ENCODE results near the gene PRSS36. TPM values are rescaled to one million over a fixed set of nuclear protein-coding genes. Genes with fewer than 3 reads are reported as not detected.
A peak's percentile ranks its signal among the peaks of the same experiment; 100 is the strongest.

The PRSS36 gene
- total RNA-seq, 1 experiment from 2014 or later, result 4.1 TPM

- H3K4me2 ChIP-seq, result no peak overlapping the region
- no peaks in the 10 kb centered on the region for H3K27me3 ChIP-seq (ENCODE audit: insufficient read depth, low read depth)
- POLR2A ChIA-PET (ENCODE audit: unreplicated experiment), result interaction anchor here (1.0 kb wide), 1 partner anchor 309 kb away, joined by 3 read pairs; no protein-coding TSS in a partner anchor
- no peaks in the 10 kb centered on the region for H3K36me3 ChIP-seq (ENCODE audit: low read depth)
- H3F3A ChIP-seq (ENCODE audit: insufficient read depth, low read depth), result peaks cover 35% of the 10 kb centered on the region; the same call in 1 of the 2 replicates
- H4K20me1 ChIP-seq (ENCODE audit: insufficient read depth), result no peaks in the 10 kb centered on the region
- no peak overlapping the region for H2AFZ ChIP-seq
- no peaks in the 10 kb centered on the region for H3K9me2 ChIP-seq (ENCODE audit: insufficient read depth)
- CTCF ChIA-PET, result interaction anchor here (1.0 to 1.2 kb wide), 2 partner anchors 26 to 159 kb away, joined by 3 to 17 read pairs; partner anchors contain the start of genes HSD3B7 and KAT8
- TF ChIP-seq CTCF (conservative IDR thresholded peaks at IDR 0.05) (no peak), EZH2 (IDR thresholded peaks at IDR 0.05; ENCODE audit: low read depth) (no peak)
- BruUV-seq (replicated peaks), result no TSS peak
- H3K4me3 ChIP-seq, result no peak overlapping the region
- no peaks in the 10 kb centered on the region for H3K79me2 ChIP-seq (ENCODE audit: low read depth)
- intact Hi-C loops (cut with micrococcal nuclease; ENCODE audit: unreplicated experiment), result loop anchor here (2.0 to 5.0 kb wide), 2 partner anchors 36 to 725 kb away; partner anchors contain the start of gene BCKDK
- DNase-seq, result no peak
- peaks cover 28% of the 10 kb centered on the region for H3K4me1 ChIP-seq (replicated peaks; ENCODE audit: insufficient read depth)
- no peak overlapping the region for H3K27ac ChIP-seq
- H3K9me3 ChIP-seq (ENCODE audit: insufficient read depth, low read depth), result no peaks in the 10 kb centered on the region
Measured at GRCh38 chr16:31143694-31144148, 6.1 kb downstream of the PRSS36 start.

GRCh38 chr16:31143011-31143693 is 6.7 kb downstream of the PRSS36 start:
- Histone ChIP-seq H2AFZ (peak overlapping the region; percentile 71; the same call in 1 of the 2 replicates), H3K4me3 (peak overlapping the region; percentile 52; the same call in 1 of the 2 replicates)
- TF ChIP-seq EZH2 (IDR thresholded peaks at IDR 0.05; ENCODE audit: low read depth), result no peak
- TF ChIP-seq CTCF (conservative IDR thresholded peaks at IDR 0.05), result no peak

More at GRCh38 chr16:31143011-31143693, 6.7 kb downstream of the PRSS36 start:
- DNase-seq, result no peak
- Histone ChIP-seq H3F3A (ENCODE audit: insufficient read depth, low read depth) (peaks cover 38% of the 10 kb centered on the region), H3K36me3 (ENCODE audit: low read depth) (no peaks in the 10 kb centered on the region), H3K4me2 (peak overlapping the region; percentile 78), H4K20me1 (ENCODE audit: insufficient read depth) (no peaks in the 10 kb centered on the region), H3K9me2 (ENCODE audit: insufficient read depth) (no peaks in the 10 kb centered on the region), H3K27me3 (ENCODE audit: insufficient read depth, low read depth) (no peaks in the 10 kb centered on the region), H3K27ac (no peak overlapping the region), H3K79me2 (ENCODE audit: low read depth) (no peaks in the 10 kb centered on the region), H3K9me3 (ENCODE audit: insufficient read depth, low read depth) (no peaks in the 10 kb centered on the region), H3K4me1 (replicated peaks; ENCODE audit: insufficient read depth) (peaks cover 31% of the 10 kb centered on the region)
- ChIA-PET POLR2A (ENCODE audit: unreplicated experiment) (interaction anchor here (0.6 to 1.9 kb wide), 5 partner anchors 25 to 313 kb away, joined by 3 to 108 read pairs (median 8); partner anchors contain the start of genes HSD3B7 and KAT8), CTCF (interaction anchor here (0.8 to 1.9 kb wide), 9 partner anchors 12 to 159 kb away, joined by 3 to 49 read pairs (median 16); partner anchors contain the start of genes HSD3B7, KAT8, ZNF646 and ZNF668)
- intact Hi-C loops (cut with micrococcal nuclease; ENCODE audit: unreplicated experiment), result loop anchor here (2.0 to 5.0 kb wide), 2 partner anchors 36 to 726 kb away; partner anchors contain the start of gene BCKDK
- no TSS peak for BruUV-seq (replicated peaks)

Measured in PC-9 (cell line).